Activated CD8-positive, alpha-beta memory T cell treated with anti-CD3 and anti-CD28 coated beads, Interleukin-2, amount 50 U/mL, for 4 hours (primary cell): Measurements from ENCODE around the gene CNTNAP2.

Experiments
- DNase-seq: peaks from one replicate; pipeline ENCODE4 v3.0.0-alpha.2; 2020

Gene CNTNAP2

GRCh38 chr7:147298611-147299043 lies 1182.0 kb downstream of the CNTNAP2 start:
- no peak for DNase-seq

- DNase-seq: no peak
These were observed 1183.7 kb downstream of the CNTNAP2 start for GRCh38 chr7:147300293-147300692.

- DNase-seq: no peak
These were observed 1187.8 kb downstream of the CNTNAP2 start for GRCh38 chr7:147304376-147304775.

- DNase-seq: no peak
These were observed 1189.2 kb downstream of the CNTNAP2 start for GRCh38 chr7:147305827-147306226.

GRCh38 chr7:147308539-147308938 lies 1191.9 kb downstream of the CNTNAP2 start:
- no peak for DNase-seq

- no peak for DNase-seq
These were observed 1194.7 kb downstream of the CNTNAP2 start for GRCh38 chr7:147311336-147311735.

- DNase-seq: no peak
These were observed 1204.9 kb downstream of the CNTNAP2 start for GRCh38 chr7:147321504-147321903.

- no peak for DNase-seq
These were observed 1216.4 kb downstream of the CNTNAP2 start for GRCh38 chr7:147332988-147333387.

- DNase-seq: no peak
These were observed 1246.5 kb downstream of the CNTNAP2 start for GRCh38 chr7:147363101-147363500.

- no peak for DNase-seq
These were observed 1259.6 kb downstream of the CNTNAP2 start for GRCh38 chr7:147376192-147376591.

- no peak for DNase-seq
These were observed 1264.3 kb downstream of the CNTNAP2 start for GRCh38 chr7:147380926-147381325.

- DNase-seq: no peak
These were observed 1277.7 kb downstream of the CNTNAP2 start for GRCh38 chr7:147394329-147394728.

- no peak for DNase-seq
These were observed 1283.7 kb downstream of the CNTNAP2 start for GRCh38 chr7:147400221-147400689.

- no peak for DNase-seq
These were observed 1284.3 kb downstream of the CNTNAP2 start for GRCh38 chr7:147400925-147401324.

- DNase-seq: no peak
These were observed 1289.0 kb downstream of the CNTNAP2 start for GRCh38 chr7:147405621-147406020.

GRCh38 chr7:147406521-147407135 lies 1290.0 kb downstream of the CNTNAP2 start:
- DNase-seq: no peak

GRCh38 chr7:147411096-147411495 lies 1294.5 kb downstream of the CNTNAP2 start:
- DNase-seq: no peak

- no peak for DNase-seq
These were observed 1295.5 kb downstream of the CNTNAP2 start for GRCh38 chr7:147412109-147412508.

- DNase-seq: no peak
These were observed 1296.4 kb downstream of the CNTNAP2 start for GRCh38 chr7:147412782-147413556.

- no peak for DNase-seq
These were observed 1296.9 kb downstream of the CNTNAP2 start for GRCh38 chr7:147413557-147413870.

GRCh38 chr7:147415991-147416390 lies 1299.4 kb downstream of the CNTNAP2 start:
- DNase-seq: no peak

- no peak for DNase-seq
These were observed 1302.4 kb downstream of the CNTNAP2 start for GRCh38 chr7:147418966-147419365.

- DNase-seq: no peak
These were observed 1307.3 kb downstream of the CNTNAP2 start for GRCh38 chr7:147423875-147424274.

- DNase-seq: no peak
These were observed 1311.5 kb downstream of the CNTNAP2 start for GRCh38 chr7:147428075-147428474.

- DNase-seq: no peak
These were observed 1313.4 kb downstream of the CNTNAP2 start for GRCh38 chr7:147429961-147430360.
